Lung (tissue), 12 donors: ENCODE results near the gene OPCML. TPM values are rescaled to one million over a fixed set of nuclear protein-coding genes. Genes with fewer than 3 reads are reported as not detected.

Experiments
- ATAC-seq: fragments of 200-7000 bp; cut with Tn5 transposase; one replicate; pipeline ENCODE4 v1.9.1; 2020; ENCODE audit warnings: moderate number of reproducible peaks; ENCODE audit not compliant: insufficient read depth, low FRiP score
- DNase-seq, 3 donors: peaks; one replicate each; pipeline ENCODE4 v3.0.0-alpha.2; 2013 to 2017
- H3K27ac ChIP-seq, 2 donors: one replicate each; pipeline ENCODE4 v1.5.1; 2013; ENCODE audit warnings: mild to moderate bottlenecking in 2 of 2, moderate library complexity in 2 of 2, control low read depth in 1 of 2, inconsistent platforms in 1 of 2, low read depth in 1 of 2, low read length in 1 of 2
- H3K27me3 ChIP-seq, 3 donors: one replicate each; pipeline ENCODE4 v1.5.1; 2013; ENCODE audit warnings: low read length in 2 of 3; ENCODE audit not compliant: control insufficient read depth in 3 of 3, insufficient read depth in 3 of 3
- H3K36me3 ChIP-seq, 4 donors: one replicate each; pipeline ENCODE4 v1.5.1; 2013; ENCODE audit warnings: low read length in 4 of 4, mild to moderate bottlenecking in 1 of 4, moderate library complexity in 1 of 4; ENCODE audit not compliant: control insufficient read depth in 4 of 4, insufficient read depth in 4 of 4
- H3K4me1 ChIP-seq, 5 donors: one replicate each; pipeline ENCODE4 v1.5.1; 2013; ENCODE audit warnings: low read length in 5 of 5, mild to moderate bottlenecking in 2 of 5, moderate library complexity in 1 of 5; ENCODE audit not compliant: control insufficient read depth in 5 of 5, insufficient read depth in 5 of 5
- H3K4me3 ChIP-seq: one replicate; pipeline ENCODE4 v1.5.1; 2013; ENCODE audit warnings: mild to moderate bottlenecking, control low read depth, moderate library complexity
- H3K9ac ChIP-seq, 2 donors: one replicate each; pipeline ENCODE4 v1.5.1; 2013; ENCODE audit warnings: low read length in 2 of 2, control low read depth in 1 of 2; ENCODE audit not compliant: insufficient read depth in 1 of 2
- H3K9me3 ChIP-seq, 4 donors: one replicate each; pipeline ENCODE4 v1.5.1; 2013; ENCODE audit warnings: low read length in 3 of 4, mild to moderate bottlenecking in 1 of 4, moderate library complexity in 1 of 4; ENCODE audit not compliant: control insufficient read depth in 4 of 4, insufficient read depth in 3 of 4
- CTCF ChIP-seq: IDR thresholded peaks from 2 replicates; pipeline ENCODE4 v1.5.1; 2012; ENCODE audit warnings: mild to moderate bottlenecking; ENCODE audit errors: control extremely low read depth, extremely low read depth
- WGBS, 2 donors: extraction: QIAGEN DNeasy Blood & Tissue Kit; methylation state at CpG; one replicate each; pipeline ENCODE4 v1.1.7; 2013; 5-methylcytosine and 5-hydroxymethylcytosine counted together
- polyA plus RNA-seq, 2 donors: library from polyadenylated mRNA; stranded (reverse); fragments of 200-250 nt; gene quantifications; one replicate each; pipeline ENCODE4 v1.2.1, GENCODE V29; 2013
- total RNA-seq, 2 donors: library from RNA; depleted of rRNA in 1 of 2; stranded (reverse); fragments of >200 nt in 1 of 2; gene quantifications; one replicate each; pipeline ENCODE4 v1.2.1, GENCODE V29; 2014 to 2021
- donor health status: control.
- donor health status: control.
- donor health status: Bipolar disorder and iron deficiency.
- donor health status: healthy.
- donor health status: DM: yes; HTN: yes; CAD: no.

The OPCML gene
- total and polyA plus RNA-seq, 4 donors: 0.49 to 0.74 TPM; not detected in 2

DNA sequence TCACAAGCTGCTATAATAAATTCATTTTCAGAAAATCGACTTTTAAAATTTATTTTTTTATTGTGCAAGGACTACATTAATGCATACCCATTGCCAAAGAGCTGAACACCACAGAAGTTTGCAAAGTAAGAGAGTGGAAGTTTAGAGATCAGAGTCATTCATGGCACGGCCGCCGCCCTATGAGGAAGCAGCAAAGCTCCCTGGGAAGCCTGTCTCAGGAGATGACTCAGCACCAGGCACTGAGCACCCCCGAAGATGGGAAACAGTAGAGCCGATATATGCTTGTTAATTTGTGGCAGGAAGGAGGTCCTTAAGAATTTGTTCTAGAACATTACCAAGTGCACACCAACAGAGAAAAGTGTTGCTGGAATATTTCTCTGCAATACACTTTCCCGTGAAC lies 693.7 kb downstream of the OPCML start:
- Histone ChIP-seq H3K27ac (no peak overlapping the region), H3K4me3 (no peak overlapping the region), H3K27me3 (no peaks in the 10 kb centered on the region), H3K36me3 (no peaks in the 10 kb centered on the region), H3K9me3 (peaks cover 0 to 2% (median 0%) of the 10 kb centered on the region in 4 donors), H3K9ac (no peak overlapping the region), H3K4me1 (no peaks in the 10 kb centered on the region)
- no peak for TF ChIP-seq CTCF
- DNase-seq (no peak), ATAC-seq (no peak)
- 50 to 59% methylated on average over 7 of the region's 7 CpGs for WGBS, 2 donors

DNA sequence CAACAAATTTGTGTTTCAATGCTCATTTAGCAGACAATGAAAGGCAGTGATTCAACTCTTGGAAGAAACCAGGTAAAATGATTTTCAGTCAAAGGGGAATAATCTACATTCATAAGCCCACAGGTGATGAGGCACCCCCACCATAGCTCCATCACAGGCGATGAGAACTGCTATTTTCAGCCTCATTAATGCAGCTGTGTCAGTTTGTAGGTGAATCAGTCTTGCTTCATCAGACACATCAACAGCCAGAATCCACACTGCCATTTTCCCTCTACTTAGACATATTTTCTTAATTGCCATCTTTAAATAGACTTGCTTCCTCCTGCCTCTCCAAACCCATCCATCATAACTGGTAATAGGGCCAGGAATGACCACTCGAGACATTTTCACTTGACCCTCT lies 701.0 kb downstream of the OPCML start:
- Histone ChIP-seq H3K9me3 (peaks cover 0 to 2% (median 0%) of the 10 kb centered on the region in 4 donors), H3K36me3 (no peaks in the 10 kb centered on the region), H3K27me3 (no peaks in the 10 kb centered on the region), H3K27ac (no peak overlapping the region), H3K9ac (no peak overlapping the region), H3K4me3 (no peak overlapping the region), H3K4me1 (no peaks in the 10 kb centered on the region)
- TF ChIP-seq CTCF: no peak
- DNase-seq (no peak), ATAC-seq (no peak)
- WGBS, 2 donors: 70 to 79% methylated on average over 2 of the region's 2 CpGs

GRCh38 chr11:132824642-132825041 lies 707.7 kb downstream of the OPCML start:
- Histone ChIP-seq H3K9ac (no peak overlapping the region), H3K27me3 (no peaks in the 10 kb centered on the region), H3K27ac (no peak overlapping the region), H3K36me3 (no peaks in the 10 kb centered on the region), H3K4me3 (no peak overlapping the region), H3K4me1 (no peaks in the 10 kb centered on the region), H3K9me3 (peaks cover 0 to 2% (median 0%) of the 10 kb centered on the region in 4 donors)
- DNase-seq: no peak
- no peak for ATAC-seq
- TF ChIP-seq CTCF: no peak
- WGBS, 2 donors: 52 to 66% methylated on average over 1 of the region's 1 CpG

DNA sequence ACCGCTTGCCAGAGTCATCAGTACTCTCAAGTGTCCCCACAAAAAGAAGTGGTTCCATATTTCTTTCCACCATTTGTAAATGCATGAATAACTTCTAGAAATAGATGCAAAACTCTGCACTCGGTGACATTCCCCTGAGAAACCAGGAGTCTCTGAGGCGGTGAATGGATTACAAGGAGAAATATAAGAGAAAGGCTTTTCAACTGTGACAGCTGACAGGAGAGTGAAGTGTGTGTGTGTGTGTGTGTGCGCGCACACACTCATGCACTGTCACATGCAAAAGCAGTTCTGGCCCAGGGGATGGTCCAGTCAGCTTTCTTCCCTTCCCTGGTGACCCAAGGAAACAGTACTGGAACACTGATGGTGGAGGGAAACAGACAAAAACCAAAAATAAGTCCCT lies 710.0 kb downstream of the OPCML start:
- no peaks in the 10 kb centered on the region for H3K4me1 ChIP-seq
- no peak for DNase-seq
- no peaks in the 10 kb centered on the region for H3K27me3 ChIP-seq
- H3K9ac ChIP-seq: no peak overlapping the region
- peaks cover 0 to 2% (median 0%) of the 10 kb centered on the region in 4 donors for H3K9me3 ChIP-seq
- ATAC-seq: no peak
- H3K36me3 ChIP-seq: no peaks in the 10 kb centered on the region
- no peak for TF ChIP-seq CTCF
- H3K27ac ChIP-seq: no peak overlapping the region
- H3K4me3 ChIP-seq: no peak overlapping the region
- WGBS, 2 donors: 96% methylated on average over 5 of the region's 5 CpGs
